Activated T-helper 1 cell treated with anti-CD3 and anti-CD28 coated beads, Interleukin-12 subunit alpha, Interleukin-12 subunit beta, Interleukin-2, Interleukin-4 antibody, amounts not matched to agents 30 ng/mL and 10 ng/mL and 1 ng/mL, durations not matched to agents 14 hours and 24 hours and 36 hours (primary cell): Measurements from ENCODE around the gene SLC22A5. TPM values are rescaled to one million over a fixed set of nuclear protein-coding genes. Genes with fewer than 3 reads are reported as not detected.
"Not testable (repeated sequence)": the region's sequence is repeated elsewhere in the genome, so short reads cannot be mapped to it uniquely, and the experiment has no call there.

Source experiments
- DNase-seq: peaks from one replicate; pipeline ENCODE4 v3.0.0; 2021; ENCODE audit warnings: low spot score
- H3K27ac Mint-ChIP-seq: one replicate; pipeline ENCODE4 v1.8.0; 2021; ENCODE audit warnings: mild to moderate bottlenecking, mixed read lengths
- H3K27me3 Mint-ChIP-seq: one replicate; pipeline ENCODE4 v1.8.0; 2022; ENCODE audit warnings: mild to moderate bottlenecking, moderate library complexity, mixed read lengths; ENCODE audit not compliant: insufficient read depth
- H3K36me3 Mint-ChIP-seq: one replicate; pipeline ENCODE4 v1.8.0; 2021; ENCODE audit warnings: low read depth, mixed read lengths
- H3K4me1 Mint-ChIP-seq: one replicate; pipeline ENCODE4 v1.8.0; 2021; ENCODE audit warnings: low read depth, mixed read lengths
- H3K4me3 Mint-ChIP-seq: one replicate; pipeline ENCODE4 v1.8.0; 2021; ENCODE audit warnings: mild to moderate bottlenecking, moderate library complexity, mixed read lengths
- H3K9me3 Mint-ChIP-seq: one replicate; pipeline ENCODE4 v1.8.0; 2021; ENCODE audit warnings: mixed read lengths
- intact Hi-C: fragments of 100-400 bp; cut with micrococcal nuclease; formaldehyde crosslinking; loops from one replicate; pipeline ENCODE4 v1.15.1; 2024
- total RNA-seq: library from RNA; stranded (reverse); gene quantifications from 2 replicates; pipeline ENCODE4 v1.2.3, GENCODE V29; 2022

Gene SLC22A5
- total RNA-seq, 1 donor from 2014 or later: 6.2 TPM

- no peak overlapping the region for H3K4me3 Mint-ChIP-seq
- H3K9me3 Mint-ChIP-seq: no peaks in the 10 kb centered on the region
- intact Hi-C loops: no loop called here
- no peak overlapping the region for H3K27ac Mint-ChIP-seq
- peaks cover 5% of the 10 kb centered on the region for H3K27me3 Mint-ChIP-seq
- peaks cover 14% of the 10 kb centered on the region for H3K36me3 Mint-ChIP-seq
- DNase-seq: no peak
- peaks cover 68% of the 10 kb centered on the region for H3K4me1 Mint-ChIP-seq
Measured at GRCh38 chr5:132396589-132397031, 27.1 kb downstream of the SLC22A5 start.

DNA sequence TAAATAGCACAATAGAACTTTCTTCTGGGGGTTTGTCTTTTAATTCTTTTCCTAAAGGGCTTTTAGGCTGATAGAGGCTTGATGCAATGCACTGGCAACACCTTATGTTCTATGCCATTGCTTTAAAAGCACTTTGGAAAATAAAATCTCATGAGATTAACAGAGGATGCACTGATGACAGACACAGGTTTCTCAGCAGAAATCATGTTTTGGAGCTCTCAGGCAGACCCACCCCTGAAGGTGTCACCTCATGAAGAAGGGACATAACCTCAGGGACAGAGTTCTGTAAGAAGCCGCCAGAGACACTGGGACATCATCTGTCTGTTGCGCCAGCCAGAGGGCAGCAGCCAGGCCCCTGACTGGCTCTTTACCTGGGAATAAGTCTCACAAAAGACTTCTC is 27.7 kb downstream of the SLC22A5 start:
- peaks cover 15% of the 10 kb centered on the region for H3K36me3 Mint-ChIP-seq
- no peak overlapping the region for H3K27ac Mint-ChIP-seq
- intact Hi-C loops: no loop called here
- peaks cover 66% of the 10 kb centered on the region for H3K4me1 Mint-ChIP-seq
- peaks cover 6% of the 10 kb centered on the region for H3K27me3 Mint-ChIP-seq
- DNase-seq: no peak
- H3K9me3 Mint-ChIP-seq: peaks cover 1% of the 10 kb centered on the region
- no peak overlapping the region for H3K4me3 Mint-ChIP-seq

GRCh38 chr5:132397936-132398675 is 28.6 kb downstream of the SLC22A5 start:
- H3K9me3 Mint-ChIP-seq: not testable (repeated sequence)

GRCh38 chr5:132404041-132404440 is 34.5 kb downstream of the SLC22A5 start:
- H3K4me3 Mint-ChIP-seq, H3K27me3 Mint-ChIP-seq, H3K27ac Mint-ChIP-seq, DNase-seq, intact Hi-C loops: not testable (repeated sequence)
- Mint-ChIP-seq H3K9me3 (peaks cover 11% of the 10 kb centered on the region), H3K36me3 (peaks cover 12% of the 10 kb centered on the region), H3K4me1 (peaks cover 45% of the 10 kb centered on the region)

More at GRCh38 chr5:132397936-132398675, 28.6 kb downstream of the SLC22A5 start:
- H3K27me3 Mint-ChIP-seq, H3K4me3 Mint-ChIP-seq, H3K27ac Mint-ChIP-seq, intact Hi-C loops, DNase-seq: not testable (repeated sequence)
- Mint-ChIP-seq H3K36me3 (peaks cover 15% of the 10 kb centered on the region), H3K4me1 (peaks cover 60% of the 10 kb centered on the region)

DNA sequence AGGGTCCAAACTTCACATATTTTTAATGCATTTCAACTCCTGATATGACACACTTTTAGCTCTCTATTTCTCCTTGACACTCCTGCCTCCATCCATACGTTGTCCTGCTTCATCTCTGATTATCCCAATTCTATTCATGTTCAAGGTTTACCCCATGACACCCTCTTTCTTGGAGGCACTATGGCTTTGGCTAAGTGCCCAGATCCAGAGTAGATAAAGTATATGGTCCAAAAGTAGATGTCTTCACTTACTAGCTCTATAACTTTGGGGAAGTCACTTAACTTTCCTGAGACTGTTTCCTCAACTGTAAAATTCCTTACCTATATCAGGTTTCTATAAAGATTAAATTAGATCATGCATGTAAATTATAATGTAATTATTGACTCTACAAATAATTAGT is 36.1 kb downstream of the SLC22A5 start:
- peaks cover 16% of the 10 kb centered on the region for H3K36me3 Mint-ChIP-seq
- H3K27me3 Mint-ChIP-seq: peaks cover 6% of the 10 kb centered on the region
- H3K4me1 Mint-ChIP-seq: peaks cover 49% of the 10 kb centered on the region
- intact Hi-C loops: no loop called here
- no peak for DNase-seq
- no peak overlapping the region for H3K4me3 Mint-ChIP-seq
- H3K9me3 Mint-ChIP-seq: peaks cover 11% of the 10 kb centered on the region
- no peak overlapping the region for H3K27ac Mint-ChIP-seq

DNA sequence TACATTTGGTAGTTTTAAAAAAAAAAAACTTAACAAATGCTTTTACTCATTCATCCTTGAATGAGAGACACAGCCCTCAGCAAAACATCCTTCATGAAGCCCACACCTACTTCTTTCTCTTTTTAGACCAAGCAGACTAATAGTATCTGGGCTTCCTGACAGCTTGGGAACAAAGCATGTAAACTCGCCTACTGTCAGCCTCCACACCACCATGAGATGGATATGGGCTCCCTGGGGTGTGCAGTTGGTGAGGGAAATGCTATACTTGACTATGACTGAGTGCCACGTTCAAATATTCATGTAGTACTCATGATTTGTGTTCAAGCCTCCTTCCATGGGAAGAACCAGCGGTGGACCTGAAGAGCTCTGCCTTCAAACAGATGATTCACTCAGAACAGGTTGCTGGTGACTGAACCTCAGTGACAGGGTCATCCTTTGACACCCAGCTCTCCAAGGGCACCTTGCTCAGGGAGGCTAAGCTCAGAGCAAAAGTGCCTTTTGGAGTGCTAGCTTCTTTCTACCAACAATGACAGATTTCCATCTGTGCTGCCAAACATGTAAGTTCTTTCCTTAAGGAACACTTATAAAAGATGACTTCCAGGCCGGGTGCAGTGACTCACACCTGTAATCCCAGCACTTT is 36.8 kb downstream of the SLC22A5 start:
- peaks cover 17% of the 10 kb centered on the region for H3K36me3 Mint-ChIP-seq
- DNase-seq: no peak
- peaks cover 11% of the 10 kb centered on the region for H3K9me3 Mint-ChIP-seq
- no peak overlapping the region for H3K27ac Mint-ChIP-seq
- peaks cover 46% of the 10 kb centered on the region for H3K4me1 Mint-ChIP-seq
- H3K27me3 Mint-ChIP-seq: peaks cover 3% of the 10 kb centered on the region
- intact Hi-C loops: no loop called here
- no peak overlapping the region for H3K4me3 Mint-ChIP-seq

GRCh38 chr5:132407970-132408369 is 38.5 kb downstream of the SLC22A5 start:
- H3K4me3 Mint-ChIP-seq: no peak overlapping the region
- H3K27me3 Mint-ChIP-seq: no peaks in the 10 kb centered on the region
- H3K36me3 Mint-ChIP-seq: peaks cover 19% of the 10 kb centered on the region
- H3K27ac Mint-ChIP-seq: no peak overlapping the region
- intact Hi-C loops: no loop called here
- peaks cover 58% of the 10 kb centered on the region for H3K4me1 Mint-ChIP-seq
- peaks cover 8% of the 10 kb centered on the region for H3K9me3 Mint-ChIP-seq
- DNase-seq: no peak

DNA sequence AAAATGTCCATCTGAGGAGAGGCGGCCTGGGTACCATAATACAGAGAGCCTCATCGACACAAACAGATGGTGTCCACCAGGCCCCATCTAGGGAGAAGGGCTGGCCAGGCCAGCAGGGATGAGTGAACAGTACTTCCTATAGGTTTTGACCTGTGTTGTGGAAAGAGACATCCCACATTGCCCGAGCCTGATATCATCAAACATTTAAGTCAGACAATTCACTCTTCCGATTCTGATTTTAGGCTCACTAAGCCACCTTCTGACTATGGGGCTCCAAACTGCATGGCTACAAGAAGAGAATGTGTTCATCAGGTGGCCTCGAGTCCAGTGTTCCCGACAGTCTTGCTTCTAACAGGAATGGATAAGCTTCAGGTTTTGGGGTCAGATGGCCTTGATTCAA is 38.9 kb downstream of the SLC22A5 start:
- H3K27me3 Mint-ChIP-seq: no peaks in the 10 kb centered on the region
- intact Hi-C loops: no loop called here
- H3K4me1 Mint-ChIP-seq: peaks cover 63% of the 10 kb centered on the region
- no peak overlapping the region for H3K27ac Mint-ChIP-seq
- H3K9me3 Mint-ChIP-seq: peaks cover 8% of the 10 kb centered on the region
- H3K36me3 Mint-ChIP-seq: peaks cover 24% of the 10 kb centered on the region
- DNase-seq: no peak
- no peak overlapping the region for H3K4me3 Mint-ChIP-seq

DNA sequence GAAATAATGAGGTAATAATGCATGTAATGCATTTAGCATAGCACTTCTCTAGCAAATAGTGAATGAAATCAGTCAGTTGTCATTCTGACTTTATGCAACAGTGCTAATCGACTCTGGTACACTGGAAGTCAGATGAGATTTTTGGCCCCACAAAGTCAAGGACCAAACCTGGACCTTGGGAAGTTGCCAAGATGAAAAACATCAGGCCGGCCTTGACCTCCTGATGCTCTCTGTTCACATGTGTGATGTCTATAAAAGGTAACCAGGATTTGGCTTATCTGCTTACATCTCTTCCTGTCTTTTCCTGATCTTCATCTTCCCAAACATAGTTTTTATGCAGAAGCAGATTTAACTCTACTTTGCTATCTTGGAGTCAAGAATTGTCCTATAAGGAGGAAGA is 39.5 kb downstream of the SLC22A5 start:
- Mint-ChIP-seq H3K4me1 (peaks cover 68% of the 10 kb centered on the region), H3K27ac (peak overlapping the region; percentile 90), H3K36me3 (peaks cover 28% of the 10 kb centered on the region), H3K4me3 (peak overlapping the region; percentile 89), H3K27me3 (no peaks in the 10 kb centered on the region), H3K9me3 (peaks cover 8% of the 10 kb centered on the region)
- intact Hi-C loops: no loop called here
- DNase-seq: no peak

GRCh38 chr5:132410451-132411303 is 41.2 kb downstream of the SLC22A5 start:
- Mint-ChIP-seq H3K27ac (peak overlapping the region; percentile 100), H3K36me3 (peaks cover 32% of the 10 kb centered on the region), H3K4me1 (peaks cover 81% of the 10 kb centered on the region), H3K27me3 (no peaks in the 10 kb centered on the region), H3K9me3 (peaks cover 8% of the 10 kb centered on the region), H3K4me3 (peak overlapping the region; percentile 99)
- intact Hi-C loops: loop anchor here (1.0 to 5.0 kb wide), 7 partner anchors 9 to 456 kb away; partner anchors contain the start of genes GDF9, IRF1 and UQCRQ
- peak; percentile 90 for DNase-seq

DNA sequence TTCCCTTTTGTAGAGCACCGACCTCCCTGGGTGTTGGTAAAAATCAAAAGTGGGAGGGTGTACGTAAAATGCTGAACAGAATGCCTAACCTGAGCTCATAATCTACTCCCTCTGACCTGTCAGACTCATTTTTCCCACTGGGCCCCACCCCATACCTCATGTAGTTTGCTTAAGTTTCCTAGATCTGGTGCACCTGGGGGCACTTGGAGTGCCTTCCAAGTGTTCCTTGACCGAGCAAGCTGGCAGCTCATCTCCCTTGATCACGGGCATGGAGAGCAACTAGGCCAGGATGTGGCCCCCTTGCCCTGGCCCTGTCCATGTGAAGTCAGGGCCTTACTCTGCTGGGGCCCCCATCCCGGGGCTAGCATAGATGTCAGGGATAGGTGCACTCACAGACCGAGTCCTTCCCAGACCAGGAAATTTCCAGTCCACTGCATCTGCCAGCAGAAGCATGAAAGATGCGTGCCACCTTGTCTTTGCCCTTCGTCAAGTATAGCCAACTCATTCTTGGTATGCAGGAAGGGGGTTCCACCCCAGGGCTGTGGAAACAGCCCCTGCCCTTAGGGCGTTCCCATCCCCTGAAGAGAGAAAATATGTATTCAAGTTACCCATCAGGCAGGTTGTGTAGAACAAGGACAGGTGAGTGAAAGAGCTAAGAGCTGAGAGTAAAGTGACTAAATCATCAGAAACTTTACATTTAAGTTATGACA is 41.9 kb downstream of the SLC22A5 start:
- Mint-ChIP-seq H3K36me3 (peaks cover 32% of the 10 kb centered on the region), H3K9me3 (peaks cover 8% of the 10 kb centered on the region), H3K4me1 (peaks cover 86% of the 10 kb centered on the region), H3K27me3 (no peaks in the 10 kb centered on the region), H3K4me3 (peak overlapping the region; percentile 99), H3K27ac (peak overlapping the region; percentile 100)
- peak; percentile 14 for DNase-seq
- intact Hi-C loops: loop anchor here (1.0 to 5.0 kb wide), 3 partner anchors 14 to 455 kb away; partner anchors contain the start of genes GDF9 and UQCRQ

DNA sequence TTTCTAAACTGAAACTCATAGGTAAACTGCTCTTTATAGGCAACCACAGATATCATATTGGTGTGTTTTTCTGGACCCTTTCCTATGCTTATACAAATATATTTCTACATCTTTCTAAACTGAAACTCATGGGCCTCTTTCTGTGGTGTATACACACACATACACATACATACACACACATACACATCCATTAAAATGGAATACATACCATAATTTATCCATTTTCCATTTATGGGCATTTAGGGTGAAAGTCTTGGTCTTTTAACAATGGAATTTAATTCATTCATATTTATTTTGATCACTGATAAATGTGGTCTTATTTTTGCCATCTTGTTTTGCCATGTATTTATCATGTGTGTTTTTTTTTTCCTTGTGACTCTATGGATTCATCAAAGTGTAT is 44.1 kb downstream of the SLC22A5 start:
- peaks cover 33% of the 10 kb centered on the region for H3K36me3 Mint-ChIP-seq
- H3K4me1 Mint-ChIP-seq: peaks cover 90% of the 10 kb centered on the region
- intact Hi-C loops: loop anchor here (5.0 kb wide), 1 partner anchor 224 kb away; no protein-coding TSS in a partner anchor

More for the DNA sequence above, 44.1 kb downstream of the SLC22A5 start:
- no peaks in the 10 kb centered on the region for H3K27me3 Mint-ChIP-seq
- H3K4me3 Mint-ChIP-seq: peak overlapping the region; percentile 99
- peak overlapping the region; percentile 100 for H3K27ac Mint-ChIP-seq
- no peaks in the 10 kb centered on the region for H3K9me3 Mint-ChIP-seq
- no peak for DNase-seq
